Measurements from ENCODE around the gene CCDC158. TPM values are rescaled to one million over a fixed set of nuclear protein-coding genes. Genes with fewer than 3 reads are reported as not detected.

CCDC158 gene
- total and polyA plus RNA-seq, 2 experiments from 2014 or later, result 0.21 to 0.27 TPM

DNA sequence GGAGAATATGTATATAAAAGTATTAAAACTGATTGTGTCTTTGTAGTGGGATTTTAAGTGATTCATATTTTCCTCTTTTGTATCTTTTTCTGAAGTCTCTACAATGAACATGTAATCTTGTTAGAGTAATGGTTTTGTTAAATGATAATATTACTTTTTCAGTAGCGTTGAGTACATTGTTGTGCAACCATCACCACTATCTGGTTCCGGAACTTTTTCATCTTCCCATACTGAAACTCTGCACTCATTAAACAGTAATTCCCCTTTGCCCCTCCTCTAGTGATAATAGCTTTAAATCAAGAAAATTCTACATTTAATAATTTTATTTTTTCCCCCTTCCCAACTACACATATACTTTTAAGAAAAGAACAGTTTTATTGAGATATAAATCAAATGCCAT is 37.4 kb upstream of the CCDC158 start:
- H3K4me3 ChIP-seq, result no peak overlapping the region
- peak overlapping the region; percentile 38; the same call in 1 of the 2 replicates for H3K4me2 ChIP-seq
- peak overlapping the region; percentile 88 for H3K27ac ChIP-seq (ENCODE audit: low read depth)
- DNase-seq (ENCODE audit: low spot score) (no peak), ATAC-seq (no peak)
- Mint-ChIP-seq H3K9me3 (peaks cover 9% of the 10 kb centered on the region), H3K4me3 (no peak overlapping the region; the same call in 2 of the 3 replicates), H3K4me1 (peaks cover 26% of the 10 kb centered on the region), H3K36me3 (ENCODE audit: low read depth) (peaks cover 15% of the 10 kb centered on the region), H3K27ac (peak overlapping the region; percentile 97), H3K27me3 (ENCODE audit: insufficient read depth, low read depth, poor library complexity) (no peaks in the 10 kb centered on the region)
- no peak overlapping the region for H2AFZ ChIP-seq
- no peaks in the 10 kb centered on the region for H3K79me2 ChIP-seq (replicated peaks; ENCODE audit: insufficient read depth)
- no peaks in the 10 kb centered on the region for H4K20me1 ChIP-seq (replicated peaks; ENCODE audit: insufficient read depth)
- TF ChIP-seq, protein P1, sequence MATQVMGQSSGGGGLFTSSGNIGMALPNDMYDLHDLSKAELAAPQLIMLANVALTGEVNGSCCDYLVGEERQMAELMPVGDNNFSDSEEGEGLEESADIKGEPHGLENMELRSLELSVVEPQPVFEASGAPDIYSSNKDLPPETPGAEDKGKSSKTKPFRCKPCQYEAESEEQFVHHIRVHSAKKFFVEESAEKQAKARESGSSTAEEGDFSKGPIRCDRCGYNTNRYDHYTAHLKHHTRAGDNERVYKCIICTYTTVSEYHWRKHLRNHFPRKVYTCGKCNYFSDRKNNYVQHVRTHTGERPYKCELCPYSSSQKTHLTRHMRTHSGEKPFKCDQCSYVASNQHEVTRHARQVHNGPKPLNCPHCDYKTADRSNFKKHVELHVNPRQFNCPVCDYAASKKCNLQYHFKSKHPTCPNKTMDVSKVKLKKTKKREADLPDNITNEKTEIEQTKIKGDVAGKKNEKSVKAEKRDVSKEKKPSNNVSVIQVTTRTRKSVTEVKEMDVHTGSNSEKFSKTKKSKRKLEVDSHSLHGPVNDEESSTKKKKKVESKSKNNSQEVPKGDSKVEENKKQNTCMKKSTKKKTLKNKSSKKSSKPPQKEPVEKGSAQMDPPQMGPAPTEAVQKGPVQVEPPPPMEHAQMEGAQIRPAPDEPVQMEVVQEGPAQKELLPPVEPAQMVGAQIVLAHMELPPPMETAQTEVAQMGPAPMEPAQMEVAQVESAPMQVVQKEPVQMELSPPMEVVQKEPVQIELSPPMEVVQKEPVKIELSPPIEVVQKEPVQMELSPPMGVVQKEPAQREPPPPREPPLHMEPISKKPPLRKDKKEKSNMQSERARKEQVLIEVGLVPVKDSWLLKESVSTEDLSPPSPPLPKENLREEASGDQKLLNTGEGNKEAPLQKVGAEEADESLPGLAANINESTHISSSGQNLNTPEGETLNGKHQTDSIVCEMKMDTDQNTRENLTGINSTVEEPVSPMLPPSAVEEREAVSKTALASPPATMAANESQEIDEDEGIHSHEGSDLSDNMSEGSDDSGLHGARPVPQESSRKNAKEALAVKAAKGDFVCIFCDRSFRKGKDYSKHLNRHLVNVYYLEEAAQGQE (IDR thresholded peaks at IDR 0.05; ENCODE audit: unreplicated experiment), result no peak
- TF ChIP-seq STAT1 (IDR thresholded peaks at IDR 0.05; ENCODE audit: unreplicated experiment) (no peak), CREB1 (CRISPR knock-in tag; IDR thresholded peaks at IDR 0.05; ENCODE audit: low read depth) (no peak), ZNF114 (CRISPR knock-in tag; IDR thresholded peaks at IDR 0.05) (no peak), NANOG (IDR thresholded peaks at IDR 0.05; ENCODE audit: borderline replicate concordance) (no peak), EZH2phosphoT487 (IDR thresholded peaks at IDR 0.05; ENCODE audit: unreplicated experiment) (no peak), ZNF331 (CRISPR knock-in tag; IDR thresholded peaks at IDR 0.05; ENCODE audit: low read depth) (no peak)
- TF ChIP-seq, protein P2, sequence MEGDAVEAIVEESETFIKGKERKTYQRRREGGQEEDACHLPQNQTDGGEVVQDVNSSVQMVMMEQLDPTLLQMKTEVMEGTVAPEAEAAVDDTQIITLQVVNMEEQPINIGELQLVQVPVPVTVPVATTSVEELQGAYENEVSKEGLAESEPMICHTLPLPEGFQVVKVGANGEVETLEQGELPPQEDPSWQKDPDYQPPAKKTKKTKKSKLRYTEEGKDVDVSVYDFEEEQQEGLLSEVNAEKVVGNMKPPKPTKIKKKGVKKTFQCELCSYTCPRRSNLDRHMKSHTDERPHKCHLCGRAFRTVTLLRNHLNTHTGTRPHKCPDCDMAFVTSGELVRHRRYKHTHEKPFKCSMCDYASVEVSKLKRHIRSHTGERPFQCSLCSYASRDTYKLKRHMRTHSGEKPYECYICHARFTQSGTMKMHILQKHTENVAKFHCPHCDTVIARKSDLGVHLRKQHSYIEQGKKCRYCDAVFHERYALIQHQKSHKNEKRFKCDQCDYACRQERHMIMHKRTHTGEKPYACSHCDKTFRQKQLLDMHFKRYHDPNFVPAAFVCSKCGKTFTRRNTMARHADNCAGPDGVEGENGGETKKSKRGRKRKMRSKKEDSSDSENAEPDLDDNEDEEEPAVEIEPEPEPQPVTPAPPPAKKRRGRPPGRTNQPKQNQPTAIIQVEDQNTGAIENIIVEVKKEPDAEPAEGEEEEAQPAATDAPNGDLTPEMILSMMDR (conservative IDR thresholded peaks at IDR 0.05; ENCODE audit: low read depth in 2 of 2), result no peak
- TF ChIP-seq, protein P3, sequence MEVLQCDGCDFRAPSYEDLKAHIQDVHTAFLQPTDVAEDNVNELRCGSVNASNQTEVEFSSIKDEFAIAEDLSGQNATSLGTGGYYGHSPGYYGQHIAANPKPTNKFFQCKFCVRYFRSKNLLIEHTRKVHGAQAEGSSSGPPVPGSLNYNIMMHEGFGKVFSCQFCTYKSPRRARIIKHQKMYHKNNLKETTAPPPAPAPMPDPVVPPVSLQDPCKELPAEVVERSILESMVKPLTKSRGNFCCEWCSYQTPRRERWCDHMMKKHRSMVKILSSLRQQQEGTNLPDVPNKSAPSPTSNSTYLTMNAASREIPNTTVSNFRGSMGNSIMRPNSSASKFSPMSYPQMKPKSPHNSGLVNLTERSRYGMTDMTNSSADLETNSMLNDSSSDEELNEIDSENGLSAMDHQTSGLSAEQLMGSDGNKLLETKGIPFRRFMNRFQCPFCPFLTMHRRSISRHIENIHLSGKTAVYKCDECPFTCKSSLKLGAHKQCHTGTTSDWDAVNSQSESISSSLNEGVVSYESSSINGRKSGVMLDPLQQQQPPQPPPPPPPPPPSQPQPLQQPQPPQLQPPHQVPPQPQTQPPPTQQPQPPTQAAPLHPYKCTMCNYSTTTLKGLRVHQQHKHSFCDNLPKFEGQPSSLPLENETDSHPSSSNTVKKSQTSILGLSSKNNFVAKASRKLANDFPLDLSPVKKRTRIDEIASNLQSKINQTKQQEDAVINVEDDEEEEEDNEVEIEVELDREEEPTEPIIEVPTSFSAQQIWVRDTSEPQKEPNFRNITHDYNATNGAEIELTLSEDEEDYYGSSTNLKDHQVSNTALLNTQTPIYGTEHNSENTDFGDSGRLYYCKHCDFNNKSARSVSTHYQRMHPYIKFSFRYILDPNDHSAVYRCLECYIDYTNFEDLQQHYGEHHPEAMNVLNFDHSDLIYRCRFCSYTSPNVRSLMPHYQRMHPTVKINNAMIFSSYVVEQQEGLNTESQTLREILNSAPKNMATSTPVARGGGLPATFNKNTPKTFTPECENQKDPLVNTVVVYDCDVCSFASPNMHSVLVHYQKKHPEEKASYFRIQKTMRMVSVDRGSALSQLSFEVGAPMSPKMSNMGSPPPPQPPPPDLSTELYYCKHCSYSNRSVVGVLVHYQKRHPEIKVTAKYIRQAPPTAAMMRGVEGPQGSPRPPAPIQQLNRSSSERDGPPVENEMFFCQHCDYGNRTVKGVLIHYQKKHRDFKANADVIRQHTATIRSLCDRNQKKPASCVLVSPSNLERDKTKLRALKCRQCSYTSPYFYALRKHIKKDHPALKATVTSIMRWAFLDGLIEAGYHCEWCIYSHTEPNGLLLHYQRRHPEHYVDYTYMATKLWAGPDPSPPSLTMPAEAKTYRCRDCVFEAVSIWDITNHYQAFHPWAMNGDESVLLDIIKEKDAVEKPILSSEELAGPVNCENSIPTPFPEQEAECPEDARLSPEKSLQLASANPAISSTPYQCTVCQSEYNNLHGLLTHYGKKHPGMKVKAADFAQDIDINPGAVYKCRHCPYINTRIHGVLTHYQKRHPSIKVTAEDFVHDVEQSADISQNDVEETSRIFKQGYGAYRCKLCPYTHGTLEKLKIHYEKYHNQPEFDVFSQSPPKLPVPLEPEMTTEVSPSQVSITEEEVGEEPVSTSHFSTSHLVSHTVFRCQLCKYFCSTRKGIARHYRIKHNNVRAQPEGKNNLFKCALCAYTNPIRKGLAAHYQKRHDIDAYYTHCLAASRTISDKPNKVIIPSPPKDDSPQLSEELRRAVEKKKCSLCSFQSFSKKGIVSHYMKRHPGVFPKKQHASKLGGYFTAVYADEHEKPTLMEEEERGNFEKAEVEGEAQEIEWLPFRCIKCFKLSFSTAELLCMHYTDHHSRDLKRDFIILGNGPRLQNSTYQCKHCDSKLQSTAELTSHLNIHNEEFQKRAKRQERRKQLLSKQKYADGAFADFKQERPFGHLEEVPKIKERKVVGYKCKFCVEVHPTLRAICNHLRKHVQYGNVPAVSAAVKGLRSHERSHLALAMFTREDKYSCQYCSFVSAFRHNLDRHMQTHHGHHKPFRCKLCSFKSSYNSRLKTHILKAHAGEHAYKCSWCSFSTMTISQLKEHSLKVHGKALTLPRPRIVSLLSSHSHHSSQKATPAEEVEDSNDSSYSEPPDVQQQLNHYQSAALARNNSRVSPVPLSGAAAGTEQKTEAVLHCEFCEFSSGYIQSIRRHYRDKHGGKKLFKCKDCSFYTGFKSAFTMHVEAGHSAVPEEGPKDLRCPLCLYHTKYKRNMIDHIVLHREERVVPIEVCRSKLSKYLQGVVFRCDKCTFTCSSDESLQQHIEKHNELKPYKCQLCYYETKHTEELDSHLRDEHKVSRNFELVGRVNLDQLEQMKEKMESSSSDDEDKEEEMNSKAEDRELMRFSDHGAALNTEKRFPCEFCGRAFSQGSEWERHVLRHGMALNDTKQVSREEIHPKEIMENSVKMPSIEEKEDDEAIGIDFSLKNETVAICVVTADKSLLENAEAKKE (CRISPR knock-in tag; IDR thresholded peaks at IDR 0.05), result no peak
- peaks cover under 1% of the 10 kb centered on the region; the same call in 1 of the 2 replicates for H3K36me3 ChIP-seq (ENCODE audit: insufficient read depth)
- H3K4me1 ChIP-seq (ENCODE audit: insufficient read depth), result peaks cover 21% of the 10 kb centered on the region; the same call in 1 of the 2 replicates
- H3K27me3 ChIP-seq (ENCODE audit: insufficient read depth), result no peaks in the 10 kb centered on the region
- H3F3A ChIP-seq (replicated peaks; ENCODE audit: low read depth), result no peaks in the 10 kb centered on the region
- no peaks in the 10 kb centered on the region for H3K9me2 ChIP-seq (ENCODE audit: insufficient read depth)
